22Rv1 (cell line): ENCODE data around the gene PARN.

Experiments
- ZFX ChIP-seq: fragments of 450-650 bp; IDR thresholded peaks from 2 replicates; pipeline ENCODE4 v1.6.1; 2017; ENCODE audit warnings: antibody characterized with exemption, borderline replicate concordance
- TF ChIP-seq, protein P1 (sequence below): fragments of 450-650 bp; IDR thresholded peaks from 2 replicates; pipeline ENCODE4 v1.5.1; 2017; ENCODE audit warnings: mild to moderate bottlenecking

DNA sequence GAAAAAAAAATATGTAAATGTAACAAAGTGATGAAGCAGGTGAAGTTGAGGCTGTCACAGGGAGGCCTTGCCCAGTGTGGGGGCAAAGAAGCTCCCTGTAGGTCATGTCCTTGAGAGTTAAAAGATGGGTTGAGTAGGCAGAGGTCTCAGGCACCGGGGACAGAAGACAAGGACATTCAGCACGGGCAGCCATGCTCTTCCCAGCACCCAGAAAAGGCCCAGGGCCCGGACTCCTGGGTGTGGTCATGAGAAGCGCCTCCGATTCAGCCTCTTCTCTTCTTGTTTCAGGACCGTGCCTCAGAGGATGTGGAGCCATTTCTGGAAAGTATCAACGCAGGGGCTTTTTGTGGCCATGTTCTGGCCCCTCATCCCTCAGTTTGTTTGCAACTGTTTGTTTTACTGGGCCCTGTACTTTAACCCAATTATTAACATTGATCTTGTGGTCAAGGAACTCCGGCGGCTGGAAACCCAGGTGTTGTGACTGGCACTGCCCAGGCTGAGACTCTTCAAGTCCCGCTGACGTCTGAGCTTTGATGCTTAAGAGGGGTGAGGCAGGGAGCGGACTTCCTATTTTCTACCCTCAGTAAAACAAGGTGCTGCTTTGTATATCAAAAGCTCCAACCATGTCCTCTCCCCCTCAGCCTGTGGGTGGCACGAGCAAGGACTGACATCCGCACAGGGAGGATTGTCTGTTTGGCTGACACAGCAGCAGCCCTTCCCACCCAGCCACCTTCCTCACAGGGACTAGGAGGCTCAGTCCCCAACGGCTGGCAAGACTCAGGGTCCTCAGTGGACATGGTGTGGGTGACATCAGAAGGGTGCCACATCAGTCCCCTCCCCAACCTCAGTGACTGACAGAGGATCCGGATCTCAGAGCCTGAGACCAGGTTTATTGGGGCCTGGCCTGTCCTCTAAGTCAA lies 37.5 kb upstream of the PARN start:
- TF ChIP-seq, protein P1, sequence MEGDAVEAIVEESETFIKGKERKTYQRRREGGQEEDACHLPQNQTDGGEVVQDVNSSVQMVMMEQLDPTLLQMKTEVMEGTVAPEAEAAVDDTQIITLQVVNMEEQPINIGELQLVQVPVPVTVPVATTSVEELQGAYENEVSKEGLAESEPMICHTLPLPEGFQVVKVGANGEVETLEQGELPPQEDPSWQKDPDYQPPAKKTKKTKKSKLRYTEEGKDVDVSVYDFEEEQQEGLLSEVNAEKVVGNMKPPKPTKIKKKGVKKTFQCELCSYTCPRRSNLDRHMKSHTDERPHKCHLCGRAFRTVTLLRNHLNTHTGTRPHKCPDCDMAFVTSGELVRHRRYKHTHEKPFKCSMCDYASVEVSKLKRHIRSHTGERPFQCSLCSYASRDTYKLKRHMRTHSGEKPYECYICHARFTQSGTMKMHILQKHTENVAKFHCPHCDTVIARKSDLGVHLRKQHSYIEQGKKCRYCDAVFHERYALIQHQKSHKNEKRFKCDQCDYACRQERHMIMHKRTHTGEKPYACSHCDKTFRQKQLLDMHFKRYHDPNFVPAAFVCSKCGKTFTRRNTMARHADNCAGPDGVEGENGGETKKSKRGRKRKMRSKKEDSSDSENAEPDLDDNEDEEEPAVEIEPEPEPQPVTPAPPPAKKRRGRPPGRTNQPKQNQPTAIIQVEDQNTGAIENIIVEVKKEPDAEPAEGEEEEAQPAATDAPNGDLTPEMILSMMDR = no peak
- no peak for TF ChIP-seq ZFX
